IMR-90 (cell line): ENCODE data around the gene RPP40. TPM values are rescaled to one million over a fixed set of nuclear protein-coding genes. Genes with fewer than 3 reads are reported as not detected.

Source experiments
- ATAC-seq: fragments of 200-7000 bp; cut with Tn5 transposase; 2 replicates; pipeline ENCODE4 v1.9.1; 2020; ENCODE audit warnings: low read depth, mild to moderate bottlenecking, moderate library complexity
- BruUV-seq: library from RNA; stranded (reverse); fragments of 400-500 nt; replicated peaks from 2 replicates; lab custom pipeline; 2021; lab: Mats Ljungman, UMichigan
- CTCF ChIA-PET: fragments of 300-600 bp; formaldehyde crosslinking; extraction: SDS; loops from one replicate; lab custom pipeline; 2021; ENCODE audit warnings: antibody characterized with exemption; lab: Yijun Ruan, JAX
- POLR2A ChIA-PET: fragments of 300-600 bp; sonication (Branson Sonifier 250); formaldehyde crosslinking; loops from one replicate; lab custom pipeline; 2022; ENCODE audit warnings: antibody characterized with exemption; ENCODE audit not compliant: unreplicated experiment; lab: Charles Lee
- DNase-seq: peaks from one replicate; pipeline ENCODE4 v3.0.0; 2013
- H2AFZ ChIP-seq: replicated peaks from 2 replicates; pipeline ENCODE3; 2013; ENCODE audit warnings: low read length, mild to moderate bottlenecking; ENCODE audit not compliant: poor library complexity
- H2AK5ac ChIP-seq: 2 replicates; pipeline ENCODE4 v1.6.1; 2013; ENCODE audit warnings: low read depth, low read length, inconsistent platforms
- H2AK9ac ChIP-seq: replicated peaks from 2 replicates; pipeline ENCODE3; 2013; ENCODE audit warnings: mild to moderate bottlenecking, low read depth, low read length, moderate library complexity; ENCODE audit not compliant: poor library complexity
- H2BK120ac ChIP-seq: 2 replicates; pipeline ENCODE4 v1.6.1; 2013; ENCODE audit warnings: low read depth, low read length, inconsistent platforms
- H2BK15ac ChIP-seq: 3 replicates; pipeline ENCODE4 v1.6.1; 2013; ENCODE audit warnings: low read depth, low read length, inconsistent platforms
- H2BK20ac ChIP-seq: 2 replicates; pipeline ENCODE4 v1.6.1; 2013; ENCODE audit warnings: low read depth, mild to moderate bottlenecking, inconsistent platforms, low read length, moderate library complexity
- H2BK5ac ChIP-seq: 2 replicates; pipeline ENCODE4 v1.6.1; 2013; ENCODE audit warnings: mild to moderate bottlenecking, low read depth, low read length, inconsistent platforms; ENCODE audit not compliant: poor library complexity, severe bottlenecking
- H3K14ac ChIP-seq: replicated peaks from 2 replicates; pipeline ENCODE4 v1.6.1; 2013; ENCODE audit warnings: low read depth, low read length, inconsistent platforms
- H3K18ac ChIP-seq: 2 replicates; pipeline ENCODE4 v1.6.1; 2013; ENCODE audit warnings: low read depth, low read length, control low read depth
- H3K23ac ChIP-seq: 2 replicates; pipeline ENCODE4 v1.6.1; 2013; ENCODE audit warnings: low read depth, low read length, inconsistent platforms
- H3K27ac ChIP-seq: 2 replicates; pipeline ENCODE4 v1.5.1; 2013; ENCODE audit warnings: mild to moderate bottlenecking, control low read depth, low read length; ENCODE audit not compliant: insufficient read depth
- H3K27me3 ChIP-seq: 2 replicates; pipeline ENCODE4 v1.6.1; 2013; ENCODE audit warnings: low read length; ENCODE audit not compliant: control insufficient read depth, insufficient read depth
- H3K36me3 ChIP-seq: 2 replicates; pipeline ENCODE4 v1.6.1; 2013; ENCODE audit warnings: low read length, mixed read lengths; ENCODE audit not compliant: control insufficient read depth, insufficient read depth
- H3K4ac ChIP-seq: 2 replicates; pipeline ENCODE4 v1.6.1; 2013; ENCODE audit warnings: low read depth, low read length, inconsistent platforms
- H3K4me1 ChIP-seq: 2 replicates; pipeline ENCODE4 v1.6.1; 2013; ENCODE audit warnings: low read length, mixed read lengths; ENCODE audit not compliant: control insufficient read depth, insufficient read depth
- H3K4me2 ChIP-seq: 2 replicates; pipeline ENCODE4 v1.6.1; 2013; ENCODE audit warnings: low read depth, mild to moderate bottlenecking, control low read depth, low read length, moderate library complexity
- H3K4me3 ChIP-seq: 2 replicates; pipeline ENCODE4 v1.5.1; 2013; ENCODE audit warnings: low read depth, mild to moderate bottlenecking, control low read depth, low read length, moderate library complexity; ENCODE audit not compliant: insufficient read depth
- H3K56ac ChIP-seq: 2 replicates; pipeline ENCODE4 v1.6.1; 2013; ENCODE audit warnings: low read length, inconsistent platforms; ENCODE audit not compliant: insufficient read depth; ENCODE audit errors: extremely low read depth
- H3K79me1 ChIP-seq, 2 experiments: 2 replicates each; pipeline ENCODE4 v1.6.1; 2013; ENCODE audit warnings: low read length in 2 of 2, inconsistent platforms in 1 of 2, low read depth in 1 of 2
- H3K9ac ChIP-seq: 2 replicates; pipeline ENCODE4 v1.6.1; 2013; ENCODE audit warnings: low read depth, low read length, control low read depth
- H3K9me1 ChIP-seq: 2 replicates; pipeline ENCODE4 v1.6.1; 2013; ENCODE audit warnings: low read length, inconsistent platforms; ENCODE audit not compliant: insufficient read depth
- H3K9me3 ChIP-seq: 2 replicates; pipeline ENCODE4 v1.6.1; 2013; ENCODE audit warnings: low read length; ENCODE audit not compliant: control insufficient read depth, insufficient read depth
- H4K20me1 ChIP-seq: 2 replicates; pipeline ENCODE4 v1.6.1; 2013; ENCODE audit warnings: low read length, inconsistent platforms; ENCODE audit not compliant: insufficient read depth
- H4K5ac ChIP-seq: 2 replicates; pipeline ENCODE4 v1.6.1; 2013; ENCODE audit warnings: mild to moderate bottlenecking, low read depth, low read length, control low read depth
- H4K8ac ChIP-seq, 2 experiments: 2 replicates each; pipeline ENCODE4 v1.6.1; 2013; ENCODE audit warnings: low read depth in 2 of 2, low read length in 2 of 2, control low read depth in 1 of 2, inconsistent platforms in 1 of 2
- H4K91ac ChIP-seq: 2 replicates; pipeline ENCODE4 v1.6.1; 2013; ENCODE audit warnings: low read depth, low read length, inconsistent platforms; ENCODE audit not compliant: insufficient read depth
- CHD1 ChIP-seq: IDR thresholded peaks from 2 replicates; pipeline ENCODE4 v1.6.1; 2012; ENCODE audit warnings: low read depth, low read length, improper control_type of control experiment
- FOS ChIP-seq: fragments of 150-350 bp; IDR thresholded peaks from 2 replicates; pipeline ENCODE4 v1.6.1; 2016; ENCODE audit warnings: low read depth, low read length
- RFX5 ChIP-seq: IDR thresholded peaks from 2 replicates; pipeline ENCODE4 v1.8.0; 2012; ENCODE audit warnings: low read depth, mild to moderate bottlenecking, low read length, moderate library complexity
- WGBS, 2 experiments: methylation state at CpG; one replicate each; pipeline versions ENCODE4 v1.1.5 to v1.1.7; 2013; ENCODE audit warnings: missing lambda C conversion rate in 2 of 2; ENCODE audit not compliant: insufficient read length in 1 of 2; ENCODE audit errors: extremely low coverage in 2 of 2; 5-methylcytosine and 5-hydroxymethylcytosine counted together
- dilution Hi-C: fragments of 300-500 bp; cut with HindIII; formaldehyde crosslinking; loops from one replicate; pipeline ENCODE4 v1.14.3; 2018; ENCODE audit warnings: low sequenced_read_pairs; ENCODE audit not compliant: unreplicated experiment
- in situ Hi-C: fragments of 300-500 bp; cut with MboI; formaldehyde crosslinking; loops from 3 replicates; pipeline ENCODE4 v1.14.3; 2019; ENCODE audit warnings: low sequenced_read_pairs, inconsistent platforms, mixed read lengths
- intact Hi-C: fragments of 100-400 bp; cut with micrococcal nuclease; formaldehyde crosslinking; loops from 2 replicates; pipeline ENCODE4 v1.10.0; 2022
- polyA plus RNA-seq, 3 experiments: library from polyadenylated mRNA; depleted of rRNA; stranded (reverse); fragments of >200 nt; gene quantifications; 2 replicates each; pipeline ENCODE4 v1.2.3, GENCODE V29; 2012; ENCODE audit warnings: low replicate concordance in 1 of 3
- total RNA-seq: library from RNA; depleted of rRNA; stranded (reverse); fragments of >200 nt; gene quantifications from 2 replicates; pipeline ENCODE4 v1.2.3, GENCODE V29; 2012

RPP40 gene
- total and polyA plus RNA-seq, 2 of the 4 experiments (the other 2 are of a cell fraction), result 8.1 to 22.2 TPM

DNA sequence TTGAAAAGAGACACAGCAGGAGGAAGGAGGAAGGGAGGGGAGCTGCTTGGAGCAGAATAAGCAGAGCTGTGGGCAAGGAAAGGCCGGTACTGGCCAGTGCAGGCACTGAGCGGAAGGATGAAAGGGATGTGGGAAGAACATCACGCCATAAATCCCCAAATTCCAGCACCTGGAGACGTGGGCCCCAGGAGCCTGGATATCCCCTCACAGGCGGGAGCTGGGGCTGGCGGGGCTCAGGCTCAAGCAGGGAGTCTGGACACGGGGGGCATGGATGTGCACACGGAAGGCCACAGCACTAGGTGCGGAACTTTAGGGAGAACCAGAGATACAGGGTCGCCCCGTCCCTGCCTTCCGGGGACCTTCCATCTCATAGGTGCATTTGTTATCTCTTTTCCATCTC lies 7.5 kb upstream of the RPP40 start:
- no peak overlapping the region for H3K9ac ChIP-seq
- H3K4me3 ChIP-seq, result no peak overlapping the region
- dilution Hi-C loops, result no loop called here
- H3K4me1 ChIP-seq, result no peaks in the 10 kb centered on the region; the same call in 1 of the 2 replicates
- no peak overlapping the region for H4K5ac ChIP-seq
- no peak overlapping the region for H4K8ac ChIP-seq
- no peak overlapping the region for H2BK120ac ChIP-seq
- intact Hi-C loops, result no loop called here
- no peak overlapping the region for H2AK5ac ChIP-seq
- no peak for DNase-seq
- peaks cover 3% of the 10 kb centered on the region for H3K9me3 ChIP-seq
- ChIA-PET CTCF (no interaction called here), POLR2A (no interaction called here)
- H2AK9ac ChIP-seq, result no peak overlapping the region
- in situ Hi-C loops, result no loop called here
- no peak overlapping the region for H2BK15ac ChIP-seq
- no peak for TF ChIP-seq CHD1
- no peak for TF ChIP-seq FOS
- TF ChIP-seq RFX5, result no peak
- no TSS peak for BruUV-seq
- no peaks in the 10 kb centered on the region for H3K36me3 ChIP-seq
- no peak overlapping the region for H3K27ac ChIP-seq
- H3K4ac ChIP-seq, result no peak overlapping the region
- no peaks in the 10 kb centered on the region for H3K9me1 ChIP-seq
- H3K27me3 ChIP-seq, result no peaks in the 10 kb centered on the region
- no peak overlapping the region for H3K56ac ChIP-seq
- no peak for ATAC-seq
- no peak overlapping the region for H2BK20ac ChIP-seq
- no peaks in the 10 kb centered on the region for H3K79me1 ChIP-seq
- WGBS, 2 experiments, result 100% methylated on average over 1 of the region's 12 CpGs; no CpG with 5 or more reads in 1 of the 2 experiments
- H4K20me1 ChIP-seq, result no peaks in the 10 kb centered on the region
- no peak overlapping the region for H3K23ac ChIP-seq
- H3K14ac ChIP-seq, result no peak overlapping the region
- no peak overlapping the region for H4K91ac ChIP-seq
- H3K4me2 ChIP-seq, result no peak overlapping the region
- H2BK5ac ChIP-seq, result no peak overlapping the region
- no peak overlapping the region for H2AFZ ChIP-seq
- no peak overlapping the region for H3K18ac ChIP-seq
